Cerebellar nuclear complex (tissue), 1 donor: ENCODE measurements around the gene OBSCN.

Source experiments
- DNase-seq, 2 experiments: peaks; one replicate each; lab custom pipeline; 2025; lab: John Stamatoyannopoulos, UW

Gene OBSCN

GRCh38 chr1:228358764-228359612 lies 151.1 kb downstream of the OBSCN start:
- no peak for DNase-seq

GRCh38 chr1:228359613-228360532 lies 152.0 kb downstream of the OBSCN start:
- DNase-seq, result no peak

GRCh38 chr1:228360533-228361313 lies 152.9 kb downstream of the OBSCN start:
- no peak for DNase-seq

GRCh38 chr1:228361314-228362140 lies 153.7 kb downstream of the OBSCN start:
- DNase-seq, result no peak

- no peak for DNase-seq
Measured at GRCh38 chr1:228362141-228362883, 154.5 kb downstream of the OBSCN start.

GRCh38 chr1:228362884-228363450 lies 155.1 kb downstream of the OBSCN start:
- no peak for DNase-seq

GRCh38 chr1:228363686-228364067 lies 155.8 kb downstream of the OBSCN start:
- no peak for DNase-seq

- DNase-seq, result no peak
Measured at GRCh38 chr1:228364068-228364705, 156.3 kb downstream of the OBSCN start.

- DNase-seq, result no peak
Measured at GRCh38 chr1:228364706-228365213, 156.9 kb downstream of the OBSCN start.

GRCh38 chr1:228365271-228366061 lies 157.6 kb downstream of the OBSCN start:
- DNase-seq, result no peak

GRCh38 chr1:228366062-228366865 lies 158.4 kb downstream of the OBSCN start:
- no peak for DNase-seq

- DNase-seq, result no peak
Measured at GRCh38 chr1:228366866-228367741, 159.3 kb downstream of the OBSCN start.

GRCh38 chr1:228367798-228368791 lies 160.3 kb downstream of the OBSCN start:
- DNase-seq, result no peak

- no peak for DNase-seq
Measured at GRCh38 chr1:228368801-228369607, 161.2 kb downstream of the OBSCN start.
